T-helper 2 cell (primary cell): ENCODE measurements around the gene RCOR3.
"Not testable (repeated sequence)": the region's sequence is repeated elsewhere in the genome, so short reads cannot be mapped to it uniquely, and the experiment has no call there.

Experiments used
- DNase-seq, 5 experiments: peaks; one replicate each; pipeline versions ENCODE4 v3.0.0 to v3.0.0-alpha.2; 2012 to 2022
- total RNA-seq, 2 donors: gene quantifications; one replicate each; lab custom pipeline; 2026; lab: John Stamatoyannopoulos, UW

Gene RCOR3
- 34.9 to 50.0 reads per million in 2 donors for total RNA-seq

- peak; percentile 83 to 98 (median 87) for DNase-seq
Measured at GRCh38 chr1:211258756-211259637, at the start of gene RCOR3. Gene RCOR3, plus strand, starts transcription at chr1:211259366. Its CDS starts 195 bp downstream, at chr1:211259561.

GRCh38 chr1:211210052-211210451 lies 49.1 kb upstream of the RCOR3 start:
- no peak for DNase-seq

- DNase-seq: no peak
Measured at GRCh38 chr1:211210965-211211364, 48.2 kb upstream of the RCOR3 start.

DNA sequence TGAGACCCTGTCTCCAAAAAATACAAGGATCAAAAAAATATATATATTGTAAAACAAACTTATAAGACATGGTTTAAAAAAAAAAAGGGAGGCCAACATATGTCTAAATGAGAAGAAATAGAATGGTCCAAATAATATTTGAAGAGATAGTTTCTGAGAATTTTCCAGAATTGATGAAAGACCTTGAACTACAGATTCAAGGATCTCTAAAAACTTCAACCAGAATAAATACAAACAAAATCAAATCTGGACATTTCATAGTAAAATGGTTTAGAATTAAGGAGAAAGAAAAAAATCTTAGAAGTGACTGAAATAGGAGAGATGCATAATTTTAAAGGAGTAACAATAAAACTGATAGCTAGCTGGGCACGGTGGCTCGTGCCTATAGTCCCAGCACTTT lies 45.5 kb upstream of the RCOR3 start:
- DNase-seq: no peak

DNA sequence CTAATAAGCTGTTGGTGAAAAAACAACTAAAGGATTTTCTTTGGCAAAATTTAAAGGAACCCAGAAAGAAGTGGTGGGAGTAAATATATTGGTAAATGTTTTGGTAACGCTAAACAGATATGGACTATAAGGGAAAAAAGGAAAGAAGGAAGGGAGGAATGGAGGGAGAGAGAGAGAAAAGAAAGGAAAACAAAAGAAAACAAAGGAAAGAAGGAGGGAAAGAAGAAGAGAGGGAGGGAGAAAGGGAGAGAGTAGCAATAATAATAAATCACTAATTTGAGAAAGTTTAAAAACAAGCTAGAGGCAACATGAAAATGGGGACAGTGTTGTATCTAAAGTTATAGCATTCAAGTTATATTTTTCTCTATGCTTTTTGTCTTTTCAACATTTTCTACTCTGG lies 43.6 kb upstream of the RCOR3 start:
- no peak for DNase-seq

GRCh38 chr1:211217392-211217791 lies 41.8 kb upstream of the RCOR3 start:
- no peak for DNase-seq

DNA sequence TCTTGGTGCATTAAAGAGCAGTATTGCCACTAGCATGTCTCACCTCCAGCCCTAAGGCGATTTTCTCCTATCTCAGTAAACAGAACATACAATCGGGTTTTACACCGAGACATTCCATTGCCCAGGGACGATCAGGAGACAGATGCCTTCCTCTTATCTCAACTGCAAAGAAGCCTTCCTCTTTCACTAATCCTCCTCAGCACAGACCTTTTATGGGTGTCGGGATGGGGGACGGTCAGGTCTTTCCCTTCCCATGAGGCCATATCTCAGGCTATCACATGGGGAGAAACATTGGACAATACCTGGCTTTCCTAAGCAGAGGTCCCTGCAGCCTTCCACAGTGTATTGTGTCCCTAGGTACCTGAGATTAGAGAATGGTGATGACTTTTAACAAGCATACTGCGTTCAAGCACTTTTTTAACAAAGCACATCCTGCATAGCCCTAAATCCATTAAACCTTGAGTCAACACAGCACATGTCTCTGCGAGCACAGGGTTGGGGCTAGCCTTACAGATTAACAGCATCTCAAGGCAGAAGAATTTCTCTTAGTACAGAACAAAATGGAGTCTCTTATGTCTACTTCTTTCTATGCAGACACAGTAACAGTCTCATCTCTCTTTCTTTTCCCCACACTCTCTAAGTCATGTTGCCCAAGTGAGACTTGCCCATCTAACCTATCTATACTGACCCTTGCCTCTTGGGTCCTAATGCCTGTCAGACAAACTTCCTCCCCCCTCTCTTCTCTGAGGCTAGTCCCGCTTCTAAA lies 36.5 kb upstream of the RCOR3 start:
- not testable (repeated sequence) for DNase-seq

DNA sequence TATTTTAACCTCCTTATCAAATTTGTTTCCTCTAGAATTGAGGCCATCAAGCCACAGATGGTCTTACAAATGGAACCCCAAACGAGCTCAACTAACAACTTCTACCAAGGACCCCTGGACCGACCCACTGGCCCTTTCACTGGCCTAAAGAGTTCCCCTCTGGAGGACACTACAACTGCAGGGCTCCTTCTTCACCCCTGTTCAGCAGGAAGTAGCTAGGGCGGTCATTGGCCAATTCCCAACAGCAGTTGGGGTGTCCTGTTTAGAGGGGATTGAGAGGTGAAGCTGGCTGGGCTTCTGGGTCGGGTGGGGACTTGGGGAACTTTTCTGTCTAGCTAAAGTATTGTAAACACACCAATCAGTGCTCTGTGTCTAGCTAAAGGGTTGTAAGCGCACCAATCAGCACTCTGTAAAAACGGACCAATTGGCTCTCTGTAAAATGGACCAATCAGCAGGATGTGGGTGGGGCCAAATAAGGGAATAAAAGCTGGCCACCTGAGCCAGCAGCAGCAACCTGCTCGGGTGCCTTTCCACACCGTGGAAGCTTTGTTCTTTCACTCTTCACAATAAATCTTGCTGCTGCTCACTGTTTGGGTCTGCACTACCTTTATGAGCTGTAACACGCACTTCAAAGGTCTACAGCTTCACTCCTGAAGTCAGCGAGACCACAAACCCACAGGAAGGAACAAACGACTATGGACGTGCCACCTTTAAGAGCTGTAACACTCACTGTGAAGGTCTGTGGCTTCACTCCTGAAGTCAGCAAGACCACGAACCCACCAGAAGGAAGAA lies 30.4 kb upstream of the RCOR3 start:
- peak in 4 of 5 experiments; percentile 1 to 89 (median 46) for DNase-seq

DNA sequence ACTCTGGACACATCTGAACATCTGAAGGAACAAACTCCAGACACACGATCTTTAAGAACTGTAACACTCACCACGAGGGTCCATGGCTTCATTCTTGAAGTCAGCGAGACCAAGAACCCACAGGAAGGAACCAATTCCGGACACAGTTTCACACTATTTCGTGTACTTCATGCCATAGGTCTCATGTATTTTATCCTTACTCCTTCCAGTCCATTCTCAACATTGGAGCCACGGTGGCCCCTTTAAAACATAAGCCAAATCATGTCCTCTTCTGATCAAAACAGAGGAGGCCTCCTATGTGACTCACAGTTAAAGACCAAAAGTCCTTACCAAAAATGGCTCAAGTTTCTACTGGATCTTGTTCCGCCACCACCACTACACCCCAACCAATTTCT lies 29.8 kb upstream of the RCOR3 start:
- peak in 1 of 5 experiments; percentile 39 for DNase-seq

DNA sequence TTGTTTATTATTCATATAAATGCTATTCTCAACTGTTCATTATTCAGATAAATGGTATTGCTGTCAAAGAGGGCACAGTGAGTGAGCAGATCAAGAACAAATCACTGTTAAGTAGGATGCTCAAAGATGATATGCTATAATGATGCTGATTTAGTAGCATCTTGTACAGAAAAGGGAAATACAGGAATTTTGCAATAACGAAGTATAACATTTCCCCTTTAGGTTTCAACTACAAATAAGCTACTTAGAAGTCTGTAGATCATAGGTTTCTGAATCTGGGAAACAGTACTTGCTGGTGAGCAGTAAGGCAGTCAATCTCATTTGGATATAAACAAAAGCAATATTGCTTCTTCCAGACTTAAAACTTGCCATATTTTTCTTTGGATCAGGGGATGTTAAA lies 27.3 kb upstream of the RCOR3 start:
- DNase-seq: no peak

DNA sequence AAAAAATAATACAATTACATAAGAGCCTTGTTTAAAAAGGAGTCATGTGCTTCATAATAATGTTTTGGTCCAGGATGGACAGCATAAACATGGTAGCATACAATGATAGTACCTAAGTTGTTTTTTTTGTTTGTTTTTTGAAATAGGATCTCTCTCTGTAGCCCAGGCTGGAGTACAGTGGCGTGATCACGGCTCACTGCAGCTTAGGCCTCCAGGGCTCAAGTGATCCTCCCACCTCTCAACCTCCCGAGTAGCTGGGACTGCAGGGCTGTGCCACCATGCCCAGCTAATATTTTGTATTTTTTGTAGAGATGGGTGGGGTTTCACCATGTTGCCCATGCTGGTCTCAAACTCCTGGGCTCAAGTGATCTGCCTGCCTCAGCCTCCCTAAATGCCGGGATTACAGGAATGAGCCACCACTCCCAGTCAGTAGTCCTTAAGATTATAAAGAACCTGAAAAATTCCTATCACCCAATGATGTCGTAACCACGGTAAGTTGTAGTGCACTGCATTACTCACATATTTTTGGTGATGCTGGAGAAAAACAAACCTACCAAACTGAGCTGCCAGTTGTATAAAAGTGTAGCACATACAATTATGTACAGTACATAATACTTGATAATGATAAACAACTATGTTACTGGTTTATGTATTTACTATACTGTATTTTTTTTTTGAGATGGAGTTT lies 22.4 kb upstream of the RCOR3 start:
- DNase-seq: no peak

DNA sequence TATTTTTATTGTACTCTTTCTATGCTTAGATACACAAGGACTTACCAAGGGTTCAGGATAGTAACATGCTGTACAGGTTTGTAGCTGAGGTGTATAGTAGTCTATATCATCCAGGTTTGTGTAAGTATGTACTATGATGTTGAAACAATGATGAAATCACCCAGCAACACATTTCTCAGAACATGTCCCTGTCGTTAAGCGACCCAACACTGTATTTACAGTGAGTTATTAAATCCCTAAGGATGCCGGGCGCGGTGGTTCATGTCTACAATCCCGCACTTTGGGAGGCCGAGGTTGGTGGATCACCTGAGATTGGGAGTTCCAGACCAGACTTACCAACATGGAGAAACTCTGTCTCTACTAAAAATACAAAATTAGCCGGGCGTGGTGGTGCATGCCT lies 21.6 kb upstream of the RCOR3 start:
- no peak for DNase-seq

DNA sequence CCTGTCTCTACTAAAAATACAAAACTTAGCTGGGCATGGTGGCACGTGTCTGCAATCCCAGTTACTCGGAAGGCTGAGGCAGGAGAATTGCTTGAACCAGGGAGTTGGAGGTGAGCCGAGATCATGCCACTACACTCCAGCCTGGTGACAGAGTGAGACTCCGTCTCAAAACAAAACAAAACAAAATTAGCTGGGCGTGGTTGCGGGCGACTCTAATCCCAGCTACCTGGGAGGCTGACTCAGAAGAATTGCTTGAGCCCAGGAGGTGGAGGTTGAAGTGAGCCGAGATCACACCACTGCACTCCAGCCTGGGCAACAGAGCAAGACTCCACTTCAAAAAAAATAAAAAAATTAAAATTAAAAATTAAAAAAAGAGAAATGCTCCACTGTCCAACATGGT lies 18.6 kb upstream of the RCOR3 start:
- DNase-seq: not testable (repeated sequence)

- no peak for DNase-seq
Measured at GRCh38 chr1:211241071-211241470, 18.1 kb upstream of the RCOR3 start.

DNA sequence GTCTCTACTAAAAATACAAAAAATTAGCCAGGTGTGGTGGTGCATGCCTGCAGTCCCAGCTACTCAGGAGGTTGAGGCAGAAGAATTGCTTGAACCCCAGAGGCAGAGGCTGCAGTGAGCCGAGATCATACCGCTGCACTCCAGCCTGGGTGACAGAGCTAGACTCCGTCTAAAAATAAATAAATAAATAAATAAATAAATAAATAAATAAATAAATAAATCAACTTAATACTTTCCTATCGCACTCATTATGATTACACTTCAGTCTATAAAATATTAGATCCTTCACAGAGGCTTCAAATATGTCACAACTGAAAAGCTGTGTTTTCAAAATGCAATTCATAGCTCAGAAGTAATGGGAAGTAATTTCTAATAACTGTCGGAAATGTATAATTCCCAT lies 15.5 kb upstream of the RCOR3 start:
- DNase-seq: not testable (repeated sequence)

GRCh38 chr1:211246583-211246982 lies 12.6 kb upstream of the RCOR3 start:
- DNase-seq: not testable (repeated sequence)

DNA sequence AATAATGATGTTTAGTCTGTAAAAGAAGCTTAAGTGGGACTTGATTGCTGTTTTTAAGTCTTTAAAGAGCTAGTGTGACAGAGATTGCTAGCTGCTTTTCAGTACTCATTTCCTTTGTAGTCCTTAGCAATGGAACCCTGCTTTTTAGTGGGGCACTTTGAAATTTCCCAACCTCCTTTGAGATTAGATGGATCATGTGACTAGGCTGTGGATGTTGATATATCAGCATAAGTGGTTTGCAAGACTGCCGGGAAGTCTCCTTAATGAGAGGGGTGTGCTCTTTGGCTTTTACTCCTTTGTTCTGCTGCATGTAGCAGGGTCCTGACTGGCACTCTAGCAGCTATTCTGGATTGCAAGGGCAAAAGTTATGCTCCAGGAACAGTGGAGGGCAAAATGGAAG lies 11.2 kb upstream of the RCOR3 start:
- no peak for DNase-seq

DNA sequence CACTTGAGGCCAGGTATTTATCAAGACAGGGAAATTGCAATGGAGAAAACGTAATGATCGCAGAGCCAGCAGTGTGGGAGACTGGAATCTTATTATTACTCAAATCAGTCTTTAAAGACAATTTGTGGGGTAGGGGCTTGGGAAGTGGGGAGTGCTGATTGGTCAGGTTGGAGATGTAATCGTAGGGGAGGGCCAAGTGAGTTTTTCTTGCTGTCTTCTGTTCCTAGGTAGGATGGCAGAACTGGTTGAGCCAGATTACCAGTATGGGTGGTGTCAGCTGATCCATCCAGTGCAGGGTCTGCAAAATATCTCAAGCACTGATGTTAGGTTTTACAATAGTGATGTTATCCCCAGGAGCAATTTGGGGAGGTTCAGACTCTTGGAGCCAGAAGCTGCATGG lies 9.6 kb upstream of the RCOR3 start:
- not testable (repeated sequence) for DNase-seq

GRCh38 chr1:211257826-211258225 lies 1.3 kb upstream of the RCOR3 start:
- no peak for DNase-seq

- DNase-seq: peak; percentile 13 to 82 (median 40)
Measured at GRCh38 chr1:211258310-211258755, 833 bp upstream of the RCOR3 start.

DNA sequence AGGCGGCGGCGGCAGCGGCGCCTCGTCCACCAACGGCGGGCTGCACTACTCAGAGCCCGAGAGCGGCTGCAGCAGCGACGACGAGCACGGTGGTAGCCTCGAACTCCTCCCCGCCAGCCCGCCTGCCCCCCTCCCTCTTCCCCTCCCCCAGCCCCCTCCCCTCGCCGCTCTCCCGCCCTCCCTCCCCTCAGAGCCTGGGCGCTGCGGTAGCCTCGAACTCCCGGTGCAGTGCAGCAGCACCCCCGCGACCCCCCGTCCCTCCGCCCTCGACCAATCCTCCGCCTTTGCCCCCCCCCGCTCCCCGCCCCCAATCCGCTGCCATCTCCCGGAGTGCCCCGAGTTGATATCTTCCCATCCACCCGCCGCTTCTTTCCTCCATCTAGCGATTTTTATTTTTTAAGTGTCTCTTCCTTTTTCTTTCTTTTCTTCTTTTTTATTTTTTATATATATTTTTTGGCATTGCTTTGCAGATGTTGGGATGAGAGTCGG lies 516 bp downstream of the RCOR3 start:
- DNase-seq: peak in 2 of 5 experiments; percentile 25 to 82
